HL-60 (cell line): ENCODE measurements around the gene PRMT7.
A peak's percentile ranks its signal among the peaks of the same experiment; 100 is the strongest.

Source experiments
- DNase-seq, 2 experiments: peaks; one replicate each; pipeline ENCODE4 v3.0.0-alpha.2; 2010 to 2020; ENCODE audit warnings: low read depth in 1 of 2, low spot score in 1 of 2
- H3K27ac ChIP-seq: fragments of 250-450 bp; sonication (Bioruptor Pico); replicated peaks from 2 replicates; pipeline ENCODE4 v1.5.1; 2020; ENCODE audit warnings: mild to moderate bottlenecking, moderate library complexity
- H3K27me3 ChIP-seq: fragments of 250-450 bp; sonication (Bioruptor Pico); 2 replicates; pipeline ENCODE4 v1.5.1; 2021; ENCODE audit warnings: mild to moderate bottlenecking, moderate library complexity; ENCODE audit not compliant: insufficient read depth, poor library complexity, severe bottlenecking
- H3K4me3 ChIP-seq: replicated peaks from 2 replicates; pipeline ENCODE4 v1.5.1; 2011; ENCODE audit warnings: mild to moderate bottlenecking, control low read depth, low read length; ENCODE audit not compliant: insufficient read depth
- GABPA ChIP-seq: IDR thresholded peaks from 2 replicates; pipeline ENCODE4 v1.6.1; 2012; ENCODE audit warnings: low read depth
- POLR2AphosphoS5 ChIP-seq: IDR thresholded peaks from 2 replicates; pipeline ENCODE4 v1.6.1; 2012; ENCODE audit warnings: low read depth
- SPI1 ChIP-seq: IDR thresholded peaks from 2 replicates; pipeline ENCODE4 v1.6.1; 2012; ENCODE audit warnings: low read depth, mild to moderate bottlenecking, borderline replicate concordance
- TF ChIP-seq, protein P1 (sequence below): IDR thresholded peaks from one replicate; pipeline ENCODE4 v1.5.1; 2011; ENCODE audit warnings: low read length, control low read depth, inconsistent platforms; ENCODE audit not compliant: insufficient read depth
- TF ChIP-seq, protein P2 (sequence below): IDR thresholded peaks from 2 replicates; pipeline ENCODE4 v1.6.1; 2012; ENCODE audit warnings: low read depth; ENCODE audit not compliant: insufficient replicate concordance

PRMT7 gene

DNA sequence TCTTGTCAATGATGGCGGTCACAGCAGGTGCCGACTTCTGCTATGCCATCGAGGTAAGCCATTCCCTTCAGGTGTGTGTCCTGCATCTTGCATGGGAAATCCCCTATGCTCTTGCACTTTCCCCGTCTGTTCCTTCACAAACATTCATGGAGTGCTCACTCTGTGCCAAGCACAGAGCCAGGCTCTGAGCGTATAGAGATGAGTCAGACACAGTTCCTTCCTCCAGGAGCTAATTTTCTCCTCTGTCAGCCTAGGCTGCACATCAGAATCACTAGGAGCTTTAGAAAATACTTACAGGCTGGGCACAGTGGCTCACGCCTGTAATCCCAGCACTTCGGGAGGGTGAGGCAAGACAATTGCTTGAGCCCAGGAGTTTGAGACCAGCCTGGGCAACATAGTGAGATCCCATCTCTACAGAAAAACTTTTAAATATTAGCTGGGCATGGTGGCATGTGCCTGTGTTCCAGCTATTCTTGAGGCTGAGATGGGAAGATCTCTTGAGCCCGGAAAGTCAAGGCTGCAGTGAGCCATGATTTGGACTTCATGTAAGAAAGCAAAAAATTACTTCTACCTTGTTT lies 14.1 kb downstream of the PRMT7 start:
- no peak for TF ChIP-seq POLR2AphosphoS5
- TF ChIP-seq GABPA, result no peak
- TF ChIP-seq, protein P1, sequence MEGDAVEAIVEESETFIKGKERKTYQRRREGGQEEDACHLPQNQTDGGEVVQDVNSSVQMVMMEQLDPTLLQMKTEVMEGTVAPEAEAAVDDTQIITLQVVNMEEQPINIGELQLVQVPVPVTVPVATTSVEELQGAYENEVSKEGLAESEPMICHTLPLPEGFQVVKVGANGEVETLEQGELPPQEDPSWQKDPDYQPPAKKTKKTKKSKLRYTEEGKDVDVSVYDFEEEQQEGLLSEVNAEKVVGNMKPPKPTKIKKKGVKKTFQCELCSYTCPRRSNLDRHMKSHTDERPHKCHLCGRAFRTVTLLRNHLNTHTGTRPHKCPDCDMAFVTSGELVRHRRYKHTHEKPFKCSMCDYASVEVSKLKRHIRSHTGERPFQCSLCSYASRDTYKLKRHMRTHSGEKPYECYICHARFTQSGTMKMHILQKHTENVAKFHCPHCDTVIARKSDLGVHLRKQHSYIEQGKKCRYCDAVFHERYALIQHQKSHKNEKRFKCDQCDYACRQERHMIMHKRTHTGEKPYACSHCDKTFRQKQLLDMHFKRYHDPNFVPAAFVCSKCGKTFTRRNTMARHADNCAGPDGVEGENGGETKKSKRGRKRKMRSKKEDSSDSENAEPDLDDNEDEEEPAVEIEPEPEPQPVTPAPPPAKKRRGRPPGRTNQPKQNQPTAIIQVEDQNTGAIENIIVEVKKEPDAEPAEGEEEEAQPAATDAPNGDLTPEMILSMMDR, result no peak
- no peak for TF ChIP-seq SPI1
- TF ChIP-seq, protein P2, sequence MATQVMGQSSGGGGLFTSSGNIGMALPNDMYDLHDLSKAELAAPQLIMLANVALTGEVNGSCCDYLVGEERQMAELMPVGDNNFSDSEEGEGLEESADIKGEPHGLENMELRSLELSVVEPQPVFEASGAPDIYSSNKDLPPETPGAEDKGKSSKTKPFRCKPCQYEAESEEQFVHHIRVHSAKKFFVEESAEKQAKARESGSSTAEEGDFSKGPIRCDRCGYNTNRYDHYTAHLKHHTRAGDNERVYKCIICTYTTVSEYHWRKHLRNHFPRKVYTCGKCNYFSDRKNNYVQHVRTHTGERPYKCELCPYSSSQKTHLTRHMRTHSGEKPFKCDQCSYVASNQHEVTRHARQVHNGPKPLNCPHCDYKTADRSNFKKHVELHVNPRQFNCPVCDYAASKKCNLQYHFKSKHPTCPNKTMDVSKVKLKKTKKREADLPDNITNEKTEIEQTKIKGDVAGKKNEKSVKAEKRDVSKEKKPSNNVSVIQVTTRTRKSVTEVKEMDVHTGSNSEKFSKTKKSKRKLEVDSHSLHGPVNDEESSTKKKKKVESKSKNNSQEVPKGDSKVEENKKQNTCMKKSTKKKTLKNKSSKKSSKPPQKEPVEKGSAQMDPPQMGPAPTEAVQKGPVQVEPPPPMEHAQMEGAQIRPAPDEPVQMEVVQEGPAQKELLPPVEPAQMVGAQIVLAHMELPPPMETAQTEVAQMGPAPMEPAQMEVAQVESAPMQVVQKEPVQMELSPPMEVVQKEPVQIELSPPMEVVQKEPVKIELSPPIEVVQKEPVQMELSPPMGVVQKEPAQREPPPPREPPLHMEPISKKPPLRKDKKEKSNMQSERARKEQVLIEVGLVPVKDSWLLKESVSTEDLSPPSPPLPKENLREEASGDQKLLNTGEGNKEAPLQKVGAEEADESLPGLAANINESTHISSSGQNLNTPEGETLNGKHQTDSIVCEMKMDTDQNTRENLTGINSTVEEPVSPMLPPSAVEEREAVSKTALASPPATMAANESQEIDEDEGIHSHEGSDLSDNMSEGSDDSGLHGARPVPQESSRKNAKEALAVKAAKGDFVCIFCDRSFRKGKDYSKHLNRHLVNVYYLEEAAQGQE, result no peak
- Histone ChIP-seq H3K27ac (no peak overlapping the region), H3K4me3 (no peak overlapping the region), H3K27me3 (no peaks in the 10 kb centered on the region)
- DNase-seq, result no peak

DNA sequence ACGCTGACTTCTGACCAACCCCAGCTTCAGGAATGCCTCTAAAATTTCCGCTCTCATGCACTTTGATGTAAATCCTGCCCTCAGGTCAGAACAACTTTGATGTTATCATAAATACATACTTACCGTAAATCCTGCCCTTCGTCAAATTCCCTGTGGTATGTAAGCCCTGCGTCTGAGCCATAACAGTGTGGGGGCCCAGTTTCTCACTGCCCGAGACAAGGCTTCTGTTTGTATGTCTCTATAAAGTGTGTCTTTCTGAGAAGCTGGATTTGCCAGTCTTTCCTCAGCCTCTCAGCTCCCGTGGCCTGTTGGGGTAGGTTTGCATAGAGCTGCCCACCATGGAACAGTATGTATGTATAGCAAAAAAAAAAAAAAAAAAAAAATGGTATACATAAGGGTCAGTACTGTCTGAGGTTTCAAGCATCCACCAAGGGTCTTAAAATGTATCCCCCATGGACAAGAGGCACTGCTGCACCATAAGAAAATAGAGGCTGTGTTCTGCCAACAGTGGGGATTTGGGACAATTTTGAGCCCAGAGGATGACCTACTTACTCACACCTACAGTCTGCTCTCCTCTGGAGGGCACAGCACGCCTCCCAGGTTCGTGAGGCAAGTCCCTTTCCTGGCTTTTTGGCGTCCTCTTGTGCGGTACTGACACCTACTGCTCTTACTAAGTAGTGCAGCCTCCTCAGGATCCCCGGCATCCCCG lies 17.5 kb downstream of the PRMT7 start:
- TF ChIP-seq, protein P1, result peak; percentile 89
- TF ChIP-seq POLR2AphosphoS5, result no peak; the same call in 1 of the 2 replicates
- no peak for TF ChIP-seq SPI1
- TF ChIP-seq, protein P2, result no peak
- Histone ChIP-seq H3K4me3 (no peak overlapping the region), H3K27me3 (no peaks in the 10 kb centered on the region), H3K27ac (no peak overlapping the region)
- peak; percentile 66 to 81 for DNase-seq

DNA sequence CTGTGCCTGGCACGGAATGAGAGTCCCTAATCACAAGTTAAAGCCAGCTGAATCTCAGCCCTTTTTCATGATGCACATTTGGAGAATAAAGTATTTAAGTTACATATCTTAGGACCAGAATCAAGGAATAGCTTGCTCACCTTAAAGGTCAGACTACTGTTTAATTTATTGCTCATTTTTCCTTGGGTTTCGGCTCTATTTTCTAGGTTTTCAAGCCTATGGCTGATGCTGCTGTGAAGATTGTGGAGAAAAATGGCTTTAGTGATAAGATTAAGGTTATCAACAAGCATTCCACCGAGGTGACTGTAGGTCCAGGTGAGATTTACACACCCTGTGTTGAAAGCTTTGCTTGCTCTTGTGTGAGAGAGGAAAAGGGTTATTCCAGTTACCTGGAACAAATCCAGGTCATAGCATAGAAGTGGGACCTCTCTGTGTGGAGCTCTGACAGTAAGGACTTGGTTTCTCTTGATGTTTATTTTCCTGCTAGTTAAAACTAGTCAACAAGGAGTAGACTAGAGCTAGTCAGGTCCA lies 18.1 kb downstream of the PRMT7 start:
- H3K4me3 ChIP-seq, result no peak overlapping the region
- DNase-seq, result no peak
- H3K27me3 ChIP-seq, result no peaks in the 10 kb centered on the region
- no peak for TF ChIP-seq SPI1
- TF ChIP-seq, protein P2, result no peak
- no peak for TF ChIP-seq POLR2AphosphoS5
- TF ChIP-seq, protein P1, result no peak
- no peak for TF ChIP-seq GABPA
- H3K27ac ChIP-seq, result no peak overlapping the region
